ENCODE data around the gene AGBL1.

AGBL1 gene

DNA sequence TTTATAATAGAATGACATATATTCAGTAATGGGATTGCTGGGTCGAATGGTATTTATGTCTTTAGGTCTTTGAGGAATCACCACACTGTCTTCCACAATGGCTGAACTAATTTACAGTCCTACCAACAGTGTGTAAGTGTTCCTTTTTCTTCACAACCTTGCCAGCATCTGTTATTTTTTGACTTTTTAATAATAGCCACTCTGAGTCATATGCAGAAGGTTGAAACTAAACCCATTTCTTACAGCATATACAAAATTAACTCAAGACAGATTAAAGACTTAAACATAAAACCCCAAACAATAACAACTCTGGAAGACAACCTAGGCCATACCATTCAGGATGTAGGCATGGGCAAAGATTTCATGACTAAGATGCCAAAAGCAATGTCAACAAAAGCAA, 671.4 kb downstream of the AGBL1 start:
- no peaks in the 10 kb centered on the region for H3K9me3 ChIP-seq (ENCODE audit: control insufficient read depth, insufficient read depth, low read depth, low read length)
- H3K4me1 ChIP-seq (ENCODE audit: control insufficient read depth, insufficient read depth, low read length), result no peaks in the 10 kb centered on the region
- H3K27ac ChIP-seq (ENCODE audit: extremely low read depth, low read depth, low read length), result no peak overlapping the region
- H3K36me3 ChIP-seq (ENCODE audit: control insufficient read depth in 2 of 2, insufficient read depth in 1 of 2, low read length in 2 of 2), result no peaks in the 10 kb centered on the region
- ChIA-PET POLR2A (no interaction called here), CTCF (interaction anchor here (0.5 to 6.8 kb wide), 3 partner anchors 8 to 295 kb away, joined by 3 to 42 read pairs (median 5); no protein-coding TSS in a partner anchor)
- H3K4me3 ChIP-seq (ENCODE audit: low read depth, low read length), result no peak overlapping the region
- TF ChIP-seq, protein P1, sequence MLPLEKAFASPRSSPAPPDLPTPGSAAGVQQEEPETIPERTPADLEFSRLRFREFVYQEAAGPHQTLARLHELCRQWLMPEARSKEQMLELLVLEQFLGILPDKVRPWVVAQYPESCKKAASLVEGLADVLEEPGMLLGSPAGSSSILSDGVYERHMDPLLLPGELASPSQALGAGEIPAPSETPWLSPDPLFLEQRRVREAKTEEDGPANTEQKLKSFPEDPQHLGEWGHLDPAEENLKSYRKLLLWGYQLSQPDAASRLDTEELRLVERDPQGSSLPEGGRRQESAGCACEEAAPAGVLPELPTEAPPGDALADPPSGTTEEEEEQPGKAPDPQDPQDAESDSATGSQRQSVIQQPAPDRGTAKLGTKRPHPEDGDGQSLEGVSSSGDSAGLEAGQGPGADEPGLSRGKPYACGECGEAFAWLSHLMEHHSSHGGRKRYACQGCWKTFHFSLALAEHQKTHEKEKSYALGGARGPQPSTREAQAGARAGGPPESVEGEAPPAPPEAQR (tag by site-specific recombination; IDR thresholded peaks at IDR 0.05), result no peak
- TF ChIP-seq ZNF626 (tag by site-specific recombination; IDR thresholded peaks at IDR 0.05) (no peak), ZNF114 (tag by site-specific recombination; IDR thresholded peaks at IDR 0.05) (no peak), SP3 (tag by site-specific recombination; IDR thresholded peaks at IDR 0.05) (no peak), ZNF174 (tag by site-specific recombination; IDR thresholded peaks at IDR 0.05) (no peak), ZNF391 (tag by site-specific recombination; IDR thresholded peaks at IDR 0.05; ENCODE audit: borderline replicate concordance, low read depth) (no peak), KLF1 (tag by site-specific recombination; IDR thresholded peaks at IDR 0.05) (no peak), SP7 (tag by site-specific recombination; IDR thresholded peaks at IDR 0.05) (no peak), YY2 (tag by site-specific recombination; IDR thresholded peaks at IDR 0.05) (no peak), ZNF548 (tag by site-specific recombination; IDR thresholded peaks at IDR 0.05) (no peak), ZNF571 (tag by site-specific recombination; IDR thresholded peaks at IDR 0.05) (no peak), ZNF654 (tag by site-specific recombination; IDR thresholded peaks at IDR 0.05; ENCODE audit: low read depth) (no peak), ZNF155 (tag by site-specific recombination; IDR thresholded peaks at IDR 0.05) (no peak), ZNF132 (tag by site-specific recombination; IDR thresholded peaks at IDR 0.05; ENCODE audit: borderline replicate concordance) (no peak)
- TF ChIP-seq, protein P2, sequence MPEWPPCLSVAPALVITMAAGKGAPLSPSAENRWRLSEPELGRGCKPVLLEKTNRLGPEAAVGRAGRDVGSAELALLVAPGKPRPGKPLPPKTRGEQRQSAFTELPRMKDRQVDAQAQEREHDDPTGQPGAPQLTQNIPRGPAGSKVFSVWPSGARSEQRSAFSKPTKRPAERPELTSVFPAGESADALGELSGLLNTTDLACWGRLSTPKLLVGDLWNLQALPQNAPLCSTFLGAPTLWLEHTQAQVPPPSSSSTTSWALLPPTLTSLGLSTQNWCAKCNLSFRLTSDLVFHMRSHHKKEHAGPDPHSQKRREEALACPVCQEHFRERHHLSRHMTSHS (tag by site-specific recombination; IDR thresholded peaks at IDR 0.05), result no peak
- TF ChIP-seq, protein P3, sequence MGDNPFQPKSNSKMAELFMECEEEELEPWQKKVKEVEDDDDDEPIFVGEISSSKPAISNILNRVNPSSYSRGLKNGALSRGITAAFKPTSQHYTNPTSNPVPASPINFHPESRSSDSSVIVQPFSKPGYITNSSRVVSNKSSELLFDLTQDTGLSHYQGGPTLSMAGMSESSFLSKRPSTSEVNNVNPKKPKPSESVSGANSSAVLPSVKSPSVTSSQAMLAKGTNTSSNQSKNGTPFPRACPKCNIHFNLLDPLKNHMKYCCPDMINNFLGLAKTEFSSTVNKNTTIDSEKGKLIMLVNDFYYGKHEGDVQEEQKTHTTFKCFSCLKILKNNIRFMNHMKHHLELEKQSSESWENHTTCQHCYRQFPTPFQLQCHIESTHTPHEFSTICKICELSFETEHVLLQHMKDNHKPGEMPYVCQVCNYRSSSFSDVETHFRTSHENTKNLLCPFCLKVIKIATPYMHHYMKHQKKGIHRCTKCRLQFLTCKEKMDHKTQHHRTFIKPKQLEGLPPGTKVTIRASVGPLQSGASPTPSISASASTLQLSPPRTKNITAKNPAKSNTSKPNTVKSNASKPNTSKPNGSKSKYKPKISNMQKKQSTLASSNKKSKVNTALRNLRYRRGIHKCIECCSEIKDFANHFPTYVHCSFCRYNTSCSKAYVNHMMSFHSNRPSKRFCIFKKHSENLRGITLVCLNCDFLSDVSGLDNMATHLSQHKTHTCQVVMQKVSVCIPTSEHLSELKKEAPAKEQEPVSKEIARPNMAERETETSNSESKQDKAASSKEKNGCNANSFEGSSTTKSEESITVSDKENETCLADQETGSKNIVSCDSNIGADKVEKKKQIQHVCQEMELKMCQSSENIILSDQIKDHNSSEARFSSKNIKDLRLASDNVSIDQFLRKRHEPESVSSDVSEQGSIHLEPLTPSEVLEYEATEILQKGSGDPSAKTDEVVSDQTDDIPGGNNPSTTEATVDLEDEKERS (tag by site-specific recombination; IDR thresholded peaks at IDR 0.05), result no peak
- TF ChIP-seq, protein P4, sequence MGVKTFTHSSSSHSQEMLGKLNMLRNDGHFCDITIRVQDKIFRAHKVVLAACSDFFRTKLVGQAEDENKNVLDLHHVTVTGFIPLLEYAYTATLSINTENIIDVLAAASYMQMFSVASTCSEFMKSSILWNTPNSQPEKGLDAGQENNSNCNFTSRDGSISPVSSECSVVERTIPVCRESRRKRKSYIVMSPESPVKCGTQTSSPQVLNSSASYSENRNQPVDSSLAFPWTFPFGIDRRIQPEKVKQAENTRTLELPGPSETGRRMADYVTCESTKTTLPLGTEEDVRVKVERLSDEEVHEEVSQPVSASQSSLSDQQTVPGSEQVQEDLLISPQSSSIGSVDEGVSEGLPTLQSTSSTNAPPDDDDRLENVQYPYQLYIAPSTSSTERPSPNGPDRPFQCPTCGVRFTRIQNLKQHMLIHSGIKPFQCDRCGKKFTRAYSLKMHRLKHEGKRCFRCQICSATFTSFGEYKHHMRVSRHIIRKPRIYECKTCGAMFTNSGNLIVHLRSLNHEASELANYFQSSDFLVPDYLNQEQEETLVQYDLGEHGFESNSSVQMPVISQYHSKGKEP (tag by site-specific recombination; IDR thresholded peaks at IDR 0.05), result no peak
- TF ChIP-seq, protein P5, sequence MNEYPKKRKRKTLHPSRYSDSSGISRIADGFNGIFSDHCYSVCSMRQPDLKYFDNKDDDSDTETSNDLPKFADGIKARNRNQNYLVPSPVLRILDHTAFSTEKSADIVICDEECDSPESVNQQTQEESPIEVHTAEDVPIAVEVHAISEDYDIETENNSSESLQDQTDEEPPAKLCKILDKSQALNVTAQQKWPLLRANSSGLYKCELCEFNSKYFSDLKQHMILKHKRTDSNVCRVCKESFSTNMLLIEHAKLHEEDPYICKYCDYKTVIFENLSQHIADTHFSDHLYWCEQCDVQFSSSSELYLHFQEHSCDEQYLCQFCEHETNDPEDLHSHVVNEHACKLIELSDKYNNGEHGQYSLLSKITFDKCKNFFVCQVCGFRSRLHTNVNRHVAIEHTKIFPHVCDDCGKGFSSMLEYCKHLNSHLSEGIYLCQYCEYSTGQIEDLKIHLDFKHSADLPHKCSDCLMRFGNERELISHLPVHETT (tag by site-specific recombination; IDR thresholded peaks at IDR 0.05), result no peak
- TF ChIP-seq, protein P6, sequence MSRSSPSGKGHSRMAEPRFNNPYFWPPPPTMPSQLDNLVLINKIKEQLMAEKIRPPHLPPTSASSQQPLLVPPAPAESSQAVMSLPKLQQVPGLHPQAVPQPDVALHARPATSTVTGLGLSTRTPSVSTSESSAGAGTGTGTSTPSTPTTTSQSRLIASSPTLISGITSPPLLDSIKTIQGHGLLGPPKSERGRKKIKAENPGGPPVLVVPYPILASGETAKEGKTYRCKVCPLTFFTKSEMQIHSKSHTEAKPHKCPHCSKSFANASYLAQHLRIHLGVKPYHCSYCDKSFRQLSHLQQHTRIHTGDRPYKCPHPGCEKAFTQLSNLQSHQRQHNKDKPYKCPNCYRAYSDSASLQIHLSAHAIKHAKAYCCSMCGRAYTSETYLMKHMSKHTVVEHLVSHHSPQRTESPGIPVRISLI (tag by site-specific recombination; IDR thresholded peaks at IDR 0.05), result no peak
